Activated T-cell treated with anti-CD3 and anti-CD28 coated beads, Interleukin-2, amount 50 U/mL, for 48 hours (primary cell): ENCODE data around the gene FAM228B.
"Not testable (repeated sequence)": the region's sequence is repeated elsewhere in the genome, so short reads cannot be mapped to it uniquely, and the experiment has no call there.

Experiments
- DNase-seq, 2 experiments: peaks; one replicate each; pipeline ENCODE4 v3.0.0-alpha.2; 2020

Gene FAM228B

DNA sequence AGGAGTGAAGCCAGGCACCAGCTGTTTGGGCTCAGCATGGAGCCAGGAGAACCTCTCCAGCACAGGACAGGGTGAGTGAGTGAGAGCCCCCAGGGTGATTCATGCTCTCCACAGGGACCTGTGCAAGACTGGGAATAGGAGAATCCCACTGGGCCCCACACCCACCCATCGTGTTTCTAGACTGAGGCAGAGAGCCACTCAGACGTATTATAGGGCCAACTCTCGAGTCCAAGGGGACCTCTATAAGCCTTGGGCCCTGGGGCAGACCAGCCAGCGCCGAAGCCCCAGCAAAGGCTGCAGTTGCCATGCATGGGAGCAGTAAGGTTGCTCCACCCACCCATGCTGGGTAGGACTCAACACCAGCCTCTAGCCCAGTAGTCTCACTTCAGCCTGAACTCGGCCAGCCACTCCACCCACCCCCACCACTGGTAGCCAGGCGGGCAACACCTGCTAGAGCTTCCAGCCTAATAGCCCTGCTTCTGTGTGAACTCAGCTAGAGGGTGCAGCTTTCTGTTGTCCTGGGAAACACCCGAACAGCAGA lies 19.1 kb upstream of the FAM228B start:
- no peak for DNase-seq

DNA sequence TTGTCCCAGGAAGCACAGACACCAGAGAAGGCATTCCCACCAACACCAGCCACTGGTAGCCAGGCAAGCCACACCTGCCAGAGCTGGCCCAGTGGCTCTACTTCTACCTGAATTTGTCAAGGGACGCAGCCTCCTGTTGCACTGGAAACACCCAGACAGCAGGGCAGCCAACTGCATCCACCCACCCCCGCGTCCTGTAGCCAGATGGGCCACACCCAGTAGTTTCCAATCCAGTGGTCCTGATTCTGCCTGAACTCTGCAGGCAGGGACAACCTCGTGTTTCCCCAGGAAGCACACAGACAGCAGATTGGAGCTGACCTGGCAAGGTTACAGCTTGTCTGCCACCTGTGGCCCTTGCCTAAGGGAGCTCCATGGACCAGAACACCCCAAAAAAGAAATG lies 18.4 kb upstream of the FAM228B start:
- DNase-seq = no peak

DNA sequence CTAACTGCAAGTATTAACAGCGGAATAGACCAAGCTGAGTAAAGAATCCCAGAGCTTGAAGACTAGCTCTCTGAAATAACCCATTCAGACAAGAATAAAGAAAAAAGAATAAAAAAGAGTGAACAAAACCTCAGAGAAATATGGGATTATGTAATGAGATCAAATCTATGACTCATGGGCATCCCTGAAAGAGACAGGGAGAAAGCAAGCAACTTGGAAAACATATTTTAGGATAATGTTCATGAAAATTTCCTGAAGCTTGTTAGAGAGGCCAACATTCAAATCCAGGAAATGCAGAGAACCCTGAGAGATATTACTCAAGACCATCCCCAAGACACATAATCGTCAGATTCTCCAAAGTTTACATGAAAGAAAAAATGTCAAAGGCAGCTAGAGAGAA lies 17.5 kb upstream of the FAM228B start:
- no peak for DNase-seq

DNA sequence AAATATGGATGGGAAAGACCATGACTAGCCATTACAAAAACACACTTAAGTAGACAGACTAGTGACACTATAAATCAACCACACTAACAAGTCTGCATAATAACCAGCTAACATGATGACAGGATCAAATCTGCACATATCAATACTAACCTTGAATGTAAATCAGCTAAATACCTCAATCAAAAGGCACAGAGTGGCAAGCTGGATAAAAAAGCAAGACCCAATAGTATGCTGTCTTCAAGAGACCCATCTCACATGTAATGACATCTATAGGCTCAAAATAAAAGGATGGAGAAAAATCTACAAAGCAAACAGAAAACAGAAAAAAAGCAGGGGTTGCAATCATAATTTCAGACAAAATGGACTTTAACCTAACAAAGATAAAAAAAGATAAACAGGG lies 16.5 kb upstream of the FAM228B start:
- no peak for DNase-seq

DNA sequence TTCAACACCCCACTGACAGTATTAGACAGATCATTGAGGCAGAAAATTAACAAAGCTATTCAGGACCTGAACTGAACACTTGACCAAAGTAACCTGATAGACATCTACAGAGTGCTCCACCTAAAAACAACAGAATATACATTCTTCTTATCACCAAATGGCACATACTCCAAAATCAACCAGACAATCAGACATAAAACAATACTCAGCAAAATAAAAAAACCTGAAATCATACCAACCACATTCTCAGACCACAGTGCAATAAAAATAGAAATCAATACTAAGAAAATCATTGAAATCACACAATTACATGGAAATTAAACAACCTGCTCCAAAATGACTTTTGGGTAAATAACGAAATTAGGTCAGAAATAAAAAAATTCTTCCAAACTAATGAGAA lies 15.9 kb upstream of the FAM228B start:
- DNase-seq = no peak

- DNase-seq = not testable (repeated sequence)
These were observed 13.8 kb upstream of the FAM228B start for GRCh38 chr2:24109431-24109830.

GRCh38 chr2:24110660-24111303 lies 12.5 kb upstream of the FAM228B start:
- no peak for DNase-seq

DNA sequence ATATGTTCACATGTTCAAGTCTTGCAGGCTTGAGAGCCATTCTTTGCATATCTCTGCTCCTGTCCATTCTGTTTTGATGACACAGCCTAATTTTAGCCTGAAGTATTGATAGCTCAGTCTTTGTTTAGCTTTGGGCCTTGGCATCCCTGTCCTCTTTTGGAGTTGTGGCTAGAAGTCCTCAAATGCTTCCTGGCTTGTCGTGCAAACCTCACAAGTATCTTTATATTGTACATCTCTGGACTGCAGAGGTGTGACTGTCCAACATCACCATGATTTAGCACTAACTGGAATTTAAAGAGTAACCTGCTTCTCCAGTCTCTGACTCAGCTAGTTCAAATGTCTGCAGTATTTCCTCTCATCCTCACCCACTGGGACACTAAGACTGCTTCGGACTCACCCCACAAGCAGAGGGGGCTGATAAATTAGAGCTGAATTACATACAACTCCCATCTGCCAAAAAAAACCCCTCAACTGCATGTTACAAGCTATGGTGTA lies 11.8 kb upstream of the FAM228B start:
- no peak for DNase-seq

GRCh38 chr2:24115057-24115456 lies 8.2 kb upstream of the FAM228B start:
- DNase-seq = no peak

- DNase-seq = no peak
These were observed 5.4 kb upstream of the FAM228B start for GRCh38 chr2:24117902-24118301.

- no peak for DNase-seq
These were observed 2.2 kb upstream of the FAM228B start for GRCh38 chr2:24121066-24121465.

GRCh38 chr2:24121469-24121868 lies 1.8 kb upstream of the FAM228B start:
- DNase-seq = no peak

GRCh38 chr2:24122366-24123194 lies 689 bp upstream of the FAM228B start:
- DNase-seq = no peak

DNA sequence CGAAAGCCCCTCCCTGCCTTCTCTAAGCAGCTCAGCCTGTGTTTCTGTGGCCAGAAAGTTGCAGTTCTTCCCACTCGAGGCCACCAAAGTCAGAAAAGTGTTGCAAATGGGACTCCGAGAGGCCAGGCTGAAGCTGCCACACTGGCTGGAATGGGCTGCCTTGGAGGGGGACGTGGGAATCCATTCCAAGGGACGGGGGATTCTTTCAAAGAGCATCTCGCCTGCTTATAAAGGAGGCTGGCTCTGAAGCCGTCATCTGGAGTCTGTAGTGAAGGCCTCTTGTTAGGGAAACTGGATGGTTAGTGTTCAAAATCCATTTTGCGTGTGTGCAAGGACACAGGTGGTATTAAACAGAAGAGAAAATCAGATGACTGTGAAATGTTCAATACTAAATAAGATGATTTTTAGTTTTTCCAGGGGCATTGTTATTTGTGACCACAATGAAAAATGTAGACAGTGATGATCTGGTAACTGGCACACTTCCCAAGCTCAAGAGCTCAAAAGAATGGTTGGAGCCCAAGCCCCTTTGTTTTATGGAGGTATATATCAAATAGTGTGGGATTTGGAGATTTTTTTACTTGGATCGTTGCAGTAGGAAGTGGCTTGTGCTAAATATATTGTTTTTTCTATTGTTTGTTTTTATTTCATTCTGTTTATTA lies 782 bp downstream of the FAM228B start:
- DNase-seq = peak in 1 of 2 experiments; percentile 67

DNA sequence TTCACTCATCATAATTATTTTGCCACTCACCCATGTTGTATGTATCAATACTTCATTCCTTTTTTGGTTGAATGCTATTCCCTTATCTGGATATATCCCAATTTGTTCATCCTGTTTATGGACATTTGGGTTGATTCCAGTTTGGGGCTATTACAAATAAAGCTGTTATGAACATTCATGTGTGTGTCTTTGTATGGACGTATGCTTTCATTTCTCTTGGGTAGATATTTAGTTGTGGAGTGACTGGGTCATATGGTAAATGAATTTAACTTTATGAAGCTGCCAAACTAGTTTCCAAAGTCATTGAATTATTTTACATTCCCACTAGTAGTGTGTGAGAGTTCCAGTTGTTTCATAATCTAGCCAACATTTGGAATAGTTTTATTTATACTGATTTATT lies 2.7 kb downstream of the FAM228B start:
- no peak for DNase-seq

DNA sequence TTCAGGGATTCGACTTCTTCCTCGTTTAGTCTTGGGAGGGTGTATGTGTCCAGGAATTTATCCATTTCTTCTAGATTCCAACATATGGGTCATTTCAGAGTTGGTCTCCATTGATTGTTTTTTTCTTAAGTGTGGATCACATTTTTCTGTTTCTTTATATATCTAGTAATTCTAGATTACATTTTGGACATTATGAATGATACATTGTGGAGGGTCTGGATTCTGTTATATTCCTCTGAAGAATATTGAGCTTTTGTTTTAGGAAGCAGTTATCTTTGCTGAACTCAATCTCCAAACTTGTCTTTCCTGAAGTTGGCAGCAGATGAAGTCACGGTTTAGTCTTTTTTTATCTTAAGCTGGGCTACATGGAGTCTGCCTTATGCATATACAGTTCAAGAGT lies 9.3 kb downstream of the FAM228B start:
- no peak for DNase-seq

DNA sequence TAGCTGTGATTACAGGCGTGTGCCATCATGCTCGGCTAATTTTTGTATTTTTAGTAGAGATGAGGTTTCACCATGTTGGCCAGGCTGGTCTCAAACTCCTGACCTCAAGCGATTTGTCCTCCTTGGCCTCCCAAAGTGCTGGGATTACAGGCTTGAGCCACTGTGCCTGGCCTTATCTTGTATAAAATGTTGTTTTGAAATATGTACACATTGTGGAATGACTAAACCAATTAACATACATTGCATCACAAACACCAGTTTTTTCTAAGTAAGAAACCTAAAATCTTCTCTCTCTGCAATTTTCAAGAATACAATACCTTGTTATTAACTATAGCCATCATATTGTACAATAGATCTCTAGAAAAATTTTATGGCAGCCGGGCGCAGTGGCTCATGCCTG lies 17.0 kb downstream of the FAM228B start:
- DNase-seq = not testable (repeated sequence)

- DNase-seq = no peak
These were observed 24.1 kb downstream of the FAM228B start for GRCh38 chr2:24147364-24147763.

GRCh38 chr2:24152413-24153197 lies 29.3 kb downstream of the FAM228B start:
- DNase-seq = no peak

DNA sequence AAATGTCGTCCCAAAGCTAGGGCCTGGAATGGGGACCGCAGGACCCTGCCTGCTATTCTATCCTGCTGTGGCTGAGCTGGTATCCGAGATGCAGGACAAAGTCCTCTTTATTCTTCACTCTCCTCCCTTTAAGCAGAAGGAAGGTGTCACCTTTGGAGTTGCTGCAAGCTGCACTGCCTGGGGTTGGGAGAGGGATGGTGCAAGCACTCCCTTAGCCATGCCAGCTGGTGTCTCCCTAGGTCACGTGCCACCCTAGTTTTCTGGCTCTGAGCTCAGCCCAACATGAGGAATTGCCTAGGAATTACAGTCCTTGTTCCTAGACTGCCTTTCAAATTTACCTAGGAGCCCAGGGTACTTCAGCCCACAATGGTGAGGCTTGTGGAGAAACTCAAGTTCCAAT lies 30.2 kb downstream of the FAM228B start:
- no peak for DNase-seq

DNA sequence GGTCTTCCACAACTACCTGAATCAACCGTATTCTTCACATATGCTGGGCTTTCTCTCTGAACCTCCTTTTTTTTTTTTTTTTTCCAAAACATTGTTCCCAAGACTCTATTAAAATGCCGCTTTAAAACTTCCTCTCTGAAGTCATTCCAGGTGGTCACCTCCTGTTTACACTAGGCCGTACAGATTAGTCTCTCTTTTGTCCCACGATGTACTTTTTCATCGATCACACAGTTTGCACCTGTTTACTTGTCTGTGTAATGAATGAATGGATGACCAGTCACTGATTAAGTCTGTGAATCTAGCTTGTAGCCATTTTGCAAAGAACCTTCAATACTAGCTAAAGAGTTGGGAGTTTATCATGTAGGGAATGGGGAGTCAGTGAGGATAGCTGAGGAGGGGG lies 34.9 kb downstream of the FAM228B start:
- DNase-seq = no peak

DNA sequence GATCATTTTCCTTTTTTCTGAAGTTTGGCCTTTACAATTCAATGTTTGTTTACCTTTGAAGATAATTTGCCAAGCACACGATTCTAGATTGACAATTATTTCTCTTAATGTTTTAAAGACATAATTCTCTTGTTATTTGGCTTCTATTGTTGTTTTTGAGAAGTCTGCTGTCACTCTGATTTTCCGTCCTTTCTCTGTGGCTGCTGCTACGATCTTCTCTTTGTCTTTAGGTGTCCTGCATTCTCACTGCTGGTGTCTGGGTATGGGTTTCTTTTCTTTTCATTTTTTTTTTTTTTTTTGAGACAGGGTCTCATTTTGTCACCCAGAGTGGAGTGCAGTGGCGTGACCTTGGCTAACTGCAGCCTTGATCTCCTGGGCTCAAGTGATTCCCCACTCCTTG lies 36.4 kb downstream of the FAM228B start:
- no peak for DNase-seq

DNA sequence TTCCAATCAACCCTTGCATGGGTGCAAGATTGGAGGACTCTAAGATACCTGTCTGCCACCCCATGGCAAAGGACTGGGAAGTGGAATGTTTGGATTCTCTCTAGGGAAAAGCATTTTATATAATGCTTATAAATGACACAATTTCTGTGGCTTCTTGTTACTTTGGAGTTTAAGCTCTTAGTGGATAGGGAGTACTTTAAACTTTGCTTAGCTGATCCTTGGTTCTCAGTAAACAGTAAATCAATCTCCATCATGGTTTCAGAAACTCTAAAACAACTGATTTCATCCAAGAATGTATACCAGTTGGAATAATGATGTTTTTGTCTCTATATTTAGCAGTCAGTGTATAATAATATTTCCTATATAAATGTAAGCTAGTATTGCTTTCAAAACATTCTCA lies 37.5 kb downstream of the FAM228B start:
- DNase-seq = no peak
